ENCODE measurements around the gene TTR.

TTR gene

GRCh38 chr18:31596081-31596872 is 4.6 kb downstream of the TTR start:
- H3K4me3 ChIP-seq (ENCODE audit: low read depth, low read length) = no peak overlapping the region
- DNase-seq (ENCODE audit: low read depth) = no peak
- no peak for TF ChIP-seq CTCF (IDR thresholded peaks at IDR 0.05; ENCODE audit: low read depth, low read length, missing control alignments)

GRCh38 chr18:31598021-31598805 is 6.5 kb downstream of the TTR start:
- no peak for TF ChIP-seq CTCF (IDR thresholded peaks at IDR 0.05; ENCODE audit: low read depth, low read length, missing control alignments)
- no peak for DNase-seq (ENCODE audit: low read depth)
- H3K4me3 ChIP-seq (ENCODE audit: low read depth, low read length) = no peak overlapping the region

- DNase-seq (ENCODE audit: low read depth) = no peak
- no peak for TF ChIP-seq CTCF (IDR thresholded peaks at IDR 0.05; ENCODE audit: low read depth, low read length, missing control alignments)
- no peak overlapping the region for H3K4me3 ChIP-seq (ENCODE audit: low read depth, low read length)
These were observed 11.6 kb downstream of the TTR start for GRCh38 chr18:31603315-31603714.

GRCh38 chr18:31606265-31606664 is 14.6 kb downstream of the TTR start:
- no peak overlapping the region for H3K4me3 ChIP-seq (ENCODE audit: low read depth, low read length)
- no peak for TF ChIP-seq CTCF (IDR thresholded peaks at IDR 0.05; ENCODE audit: low read depth, low read length, missing control alignments)
- no peak for DNase-seq (ENCODE audit: low read depth)

- TF ChIP-seq CTCF (IDR thresholded peaks at IDR 0.05; ENCODE audit: low read depth, low read length, missing control alignments) = no peak
- no peak for DNase-seq (ENCODE audit: low read depth)
- H3K4me3 ChIP-seq (ENCODE audit: low read depth, low read length) = no peak overlapping the region
These were observed 15.7 kb downstream of the TTR start for GRCh38 chr18:31607384-31607783.

- TF ChIP-seq CTCF (IDR thresholded peaks at IDR 0.05; ENCODE audit: low read depth, low read length, missing control alignments) = no peak
- DNase-seq (ENCODE audit: low read depth) = no peak
- no peak overlapping the region for H3K4me3 ChIP-seq (ENCODE audit: low read depth, low read length)
These were observed 18.2 kb downstream of the TTR start for GRCh38 chr18:31609886-31610285.

All from GM12864 (cell line).